ENCODE data around the gene UMPS.

DNA sequence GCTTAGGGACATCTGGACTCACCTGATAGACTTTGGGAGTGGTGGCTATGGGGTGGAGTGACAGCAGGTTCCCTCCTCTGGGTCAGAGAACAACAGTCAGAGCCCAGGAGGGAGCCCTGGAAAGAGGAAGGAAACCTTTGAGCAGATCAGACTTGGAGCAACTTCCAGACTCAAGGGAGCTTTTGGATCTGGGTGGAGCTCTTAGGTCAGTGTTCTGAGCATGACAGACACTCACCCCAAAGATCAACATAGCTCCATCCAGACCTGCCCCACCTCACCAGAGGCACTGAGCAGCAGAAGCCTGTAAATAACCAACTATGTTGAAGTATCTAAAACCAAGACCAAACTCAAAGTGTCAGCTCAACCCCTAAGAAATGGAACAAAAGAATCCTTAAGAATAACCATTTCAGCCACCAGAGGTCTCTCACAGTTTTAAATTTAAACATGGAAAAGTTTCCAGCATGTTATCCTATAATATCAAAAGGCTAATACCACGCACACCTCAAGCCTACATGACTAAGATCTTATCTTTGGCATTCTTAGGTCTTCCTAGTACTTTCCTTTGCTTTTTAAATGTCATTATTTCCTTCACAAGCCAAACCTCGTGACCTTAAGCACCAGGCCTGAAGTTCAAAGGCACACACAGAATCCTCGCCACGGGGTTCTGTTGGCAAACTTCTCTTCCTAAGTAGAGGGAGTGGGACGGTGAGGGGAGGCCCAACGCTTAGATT is 56.4 kb downstream of the UMPS start:
- TF ChIP-seq, protein P1, sequence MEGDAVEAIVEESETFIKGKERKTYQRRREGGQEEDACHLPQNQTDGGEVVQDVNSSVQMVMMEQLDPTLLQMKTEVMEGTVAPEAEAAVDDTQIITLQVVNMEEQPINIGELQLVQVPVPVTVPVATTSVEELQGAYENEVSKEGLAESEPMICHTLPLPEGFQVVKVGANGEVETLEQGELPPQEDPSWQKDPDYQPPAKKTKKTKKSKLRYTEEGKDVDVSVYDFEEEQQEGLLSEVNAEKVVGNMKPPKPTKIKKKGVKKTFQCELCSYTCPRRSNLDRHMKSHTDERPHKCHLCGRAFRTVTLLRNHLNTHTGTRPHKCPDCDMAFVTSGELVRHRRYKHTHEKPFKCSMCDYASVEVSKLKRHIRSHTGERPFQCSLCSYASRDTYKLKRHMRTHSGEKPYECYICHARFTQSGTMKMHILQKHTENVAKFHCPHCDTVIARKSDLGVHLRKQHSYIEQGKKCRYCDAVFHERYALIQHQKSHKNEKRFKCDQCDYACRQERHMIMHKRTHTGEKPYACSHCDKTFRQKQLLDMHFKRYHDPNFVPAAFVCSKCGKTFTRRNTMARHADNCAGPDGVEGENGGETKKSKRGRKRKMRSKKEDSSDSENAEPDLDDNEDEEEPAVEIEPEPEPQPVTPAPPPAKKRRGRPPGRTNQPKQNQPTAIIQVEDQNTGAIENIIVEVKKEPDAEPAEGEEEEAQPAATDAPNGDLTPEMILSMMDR (IDR thresholded peaks at IDR 0.05): peak; percentile 66
- TF ChIP-seq GABPA (IDR thresholded peaks at IDR 0.05; ENCODE audit: low read depth) (no peak), GATA2 (CRISPR knock-in tag; IDR thresholded peaks at IDR 0.05) (no peak), TEAD4 (IDR thresholded peaks at IDR 0.05; ENCODE audit: borderline replicate concordance, insufficient read depth) (no peak), CHD2 (IDR thresholded peaks at IDR 0.05; ENCODE audit: low read length, partially characterized antibody) (no peak), SMC3 (IDR thresholded peaks at IDR 0.05; ENCODE audit: low read depth, low read length) (peak; percentile 48; the same call in 1 of the 2 replicates), JUND (IDR thresholded peaks at IDR 0.05) (no peak)
- TF ChIP-seq, protein P2, sequence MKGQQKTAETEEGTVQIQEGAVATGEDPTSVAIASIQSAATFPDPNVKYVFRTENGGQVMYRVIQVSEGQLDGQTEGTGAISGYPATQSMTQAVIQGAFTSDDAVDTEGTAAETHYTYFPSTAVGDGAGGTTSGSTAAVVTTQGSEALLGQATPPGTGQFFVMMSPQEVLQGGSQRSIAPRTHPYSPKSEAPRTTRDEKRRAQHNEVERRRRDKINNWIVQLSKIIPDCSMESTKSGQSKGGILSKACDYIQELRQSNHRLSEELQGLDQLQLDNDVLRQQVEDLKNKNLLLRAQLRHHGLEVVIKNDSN (IDR thresholded peaks at IDR 0.05; ENCODE audit: borderline replicate concordance, low read depth): no peak
- TF ChIP-seq, protein P3, sequence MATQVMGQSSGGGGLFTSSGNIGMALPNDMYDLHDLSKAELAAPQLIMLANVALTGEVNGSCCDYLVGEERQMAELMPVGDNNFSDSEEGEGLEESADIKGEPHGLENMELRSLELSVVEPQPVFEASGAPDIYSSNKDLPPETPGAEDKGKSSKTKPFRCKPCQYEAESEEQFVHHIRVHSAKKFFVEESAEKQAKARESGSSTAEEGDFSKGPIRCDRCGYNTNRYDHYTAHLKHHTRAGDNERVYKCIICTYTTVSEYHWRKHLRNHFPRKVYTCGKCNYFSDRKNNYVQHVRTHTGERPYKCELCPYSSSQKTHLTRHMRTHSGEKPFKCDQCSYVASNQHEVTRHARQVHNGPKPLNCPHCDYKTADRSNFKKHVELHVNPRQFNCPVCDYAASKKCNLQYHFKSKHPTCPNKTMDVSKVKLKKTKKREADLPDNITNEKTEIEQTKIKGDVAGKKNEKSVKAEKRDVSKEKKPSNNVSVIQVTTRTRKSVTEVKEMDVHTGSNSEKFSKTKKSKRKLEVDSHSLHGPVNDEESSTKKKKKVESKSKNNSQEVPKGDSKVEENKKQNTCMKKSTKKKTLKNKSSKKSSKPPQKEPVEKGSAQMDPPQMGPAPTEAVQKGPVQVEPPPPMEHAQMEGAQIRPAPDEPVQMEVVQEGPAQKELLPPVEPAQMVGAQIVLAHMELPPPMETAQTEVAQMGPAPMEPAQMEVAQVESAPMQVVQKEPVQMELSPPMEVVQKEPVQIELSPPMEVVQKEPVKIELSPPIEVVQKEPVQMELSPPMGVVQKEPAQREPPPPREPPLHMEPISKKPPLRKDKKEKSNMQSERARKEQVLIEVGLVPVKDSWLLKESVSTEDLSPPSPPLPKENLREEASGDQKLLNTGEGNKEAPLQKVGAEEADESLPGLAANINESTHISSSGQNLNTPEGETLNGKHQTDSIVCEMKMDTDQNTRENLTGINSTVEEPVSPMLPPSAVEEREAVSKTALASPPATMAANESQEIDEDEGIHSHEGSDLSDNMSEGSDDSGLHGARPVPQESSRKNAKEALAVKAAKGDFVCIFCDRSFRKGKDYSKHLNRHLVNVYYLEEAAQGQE (IDR thresholded peaks at IDR 0.05; ENCODE audit: low read depth, low read length): no peak
- TF ChIP-seq, protein P4, sequence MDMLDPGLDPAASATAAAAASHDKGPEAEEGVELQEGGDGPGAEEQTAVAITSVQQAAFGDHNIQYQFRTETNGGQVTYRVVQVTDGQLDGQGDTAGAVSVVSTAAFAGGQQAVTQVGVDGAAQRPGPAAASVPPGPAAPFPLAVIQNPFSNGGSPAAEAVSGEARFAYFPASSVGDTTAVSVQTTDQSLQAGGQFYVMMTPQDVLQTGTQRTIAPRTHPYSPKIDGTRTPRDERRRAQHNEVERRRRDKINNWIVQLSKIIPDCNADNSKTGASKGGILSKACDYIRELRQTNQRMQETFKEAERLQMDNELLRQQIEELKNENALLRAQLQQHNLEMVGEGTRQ (IDR thresholded peaks at IDR 0.05; ENCODE audit: borderline replicate concordance, low read depth, low read length): no peak
- TF ChIP-seq, protein P5, sequence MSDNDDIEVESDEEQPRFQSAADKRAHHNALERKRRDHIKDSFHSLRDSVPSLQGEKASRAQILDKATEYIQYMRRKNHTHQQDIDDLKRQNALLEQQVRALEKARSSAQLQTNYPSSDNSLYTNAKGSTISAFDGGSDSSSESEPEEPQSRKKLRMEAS (IDR thresholded peaks at IDR 0.05; ENCODE audit: low read depth): no peak
- TF ChIP-seq, protein P6, sequence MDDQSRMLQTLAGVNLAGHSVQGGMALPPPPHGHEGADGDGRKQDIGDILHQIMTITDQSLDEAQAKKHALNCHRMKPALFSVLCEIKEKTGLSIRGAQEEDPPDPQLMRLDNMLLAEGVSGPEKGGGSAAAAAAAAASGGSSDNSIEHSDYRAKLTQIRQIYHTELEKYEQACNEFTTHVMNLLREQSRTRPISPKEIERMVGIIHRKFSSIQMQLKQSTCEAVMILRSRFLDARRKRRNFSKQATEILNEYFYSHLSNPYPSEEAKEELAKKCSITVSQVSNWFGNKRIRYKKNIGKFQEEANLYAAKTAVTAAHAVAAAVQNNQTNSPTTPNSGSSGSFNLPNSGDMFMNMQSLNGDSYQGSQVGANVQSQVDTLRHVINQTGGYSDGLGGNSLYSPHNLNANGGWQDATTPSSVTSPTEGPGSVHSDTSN (IDR thresholded peaks at IDR 0.05): no peak
